Esophagus muscularis mucosa (tissue), 4 donors: ENCODE measurements around the gene FKRP. TPM values are rescaled to one million over a fixed set of nuclear protein-coding genes. Genes with fewer than 3 reads are reported as not detected.
"Not testable (repeated sequence)": the region's sequence is repeated elsewhere in the genome, so short reads cannot be mapped to it uniquely, and the experiment has no call there.

ENCODE experiments used
- DNase-seq: peaks from one replicate; pipeline ENCODE4 v3.0.0-alpha.2; 2017; ENCODE audit errors: extremely low spot score
- H3K27ac ChIP-seq, 4 donors: fragments of 200-600 bp; sonication (generic); replicated peaks in 1 of 4; 1 replicate in 3 of 4; 2 replicates in 1 of 4; pipeline ENCODE4 v1.5.1; 2016 to 2019; ENCODE audit warnings: mild to moderate bottlenecking in 1 of 4
- H3K27me3 ChIP-seq, 4 donors: fragments of 200-600 bp; sonication (generic); one replicate each; pipeline versions ENCODE4 v1.5.1 to v1.6.0; 2016 to 2019
- H3K36me3 ChIP-seq, 4 donors: fragments of 200-600 bp; sonication (generic); one replicate each; pipeline ENCODE4 v1.5.1; 2016 to 2019
- H3K4me1 ChIP-seq, 4 donors: fragments of 200-600 bp; sonication (generic); one replicate each; pipeline ENCODE4 v1.5.1; 2016 to 2019
- H3K4me3 ChIP-seq, 4 donors: fragments of 200-600 bp; sonication (generic); 1 replicate in 2 of 4; 2 replicates in 2 of 4; pipeline ENCODE4 v1.5.1; 2016 to 2019; ENCODE audit warnings: mild to moderate bottlenecking in 4 of 4, moderate library complexity in 1 of 4
- H3K9me3 ChIP-seq, 4 donors: fragments of 200-600 bp; sonication (generic); 1 replicate in 3 of 4; 2 replicates in 1 of 4; pipeline ENCODE4 v1.5.1; 2016 to 2019
- EP300 ChIP-seq: sonication (generic); formaldehyde crosslinking; IDR thresholded peaks from one replicate; pipeline ENCODE4 v1.6.1; 2017; ENCODE audit warnings: antibody characterized with exemption
- POLR2A ChIP-seq: fragments of 450-650 bp; IDR thresholded peaks from one replicate; pipeline ENCODE4 v1.6.1; 2017; ENCODE audit warnings: antibody characterized with exemption, moderate library complexity, mild to moderate bottlenecking, low read depth
- POLR2AphosphoS5 ChIP-seq, 2 donors: sonication (generic); formaldehyde crosslinking; IDR thresholded peaks; one replicate each; pipeline ENCODE4 v1.6.1; 2017; ENCODE audit warnings: antibody characterized with exemption in 2 of 2
- WGBS: methylation state at CpG from one replicate; pipeline ENCODE4 v1.1.5; 2018; 5-methylcytosine and 5-hydroxymethylcytosine counted together
- intact Hi-C: fragments of 100-400 bp; cut with DNase I; formaldehyde crosslinking; loops from one replicate; pipeline ENCODE4 v1.15.1; 2023
- small RNA-seq, 3 donors: library from RNA; depleted of rRNA; stranded (forward); fragments of <200 nt; gene quantifications; one replicate each; pipeline ENCODE3, GENCODE V24; 2016
- total RNA-seq, 4 donors: library from RNA; depleted of rRNA; stranded (reverse); fragments of >200 nt; gene quantifications; one replicate each; pipeline versions ENCODE4 v1.1.0 to v1.2.1, GENCODE V29; 2016
- TF ChIP-seq, protein P1 (sequence below), 3 experiments: fragments of 200-600 bp in 2 of 3; fragments of 450-650 bp in 1 of 3; sonication (generic) in 2 of 3; IDR thresholded peaks; one replicate each; pipeline ENCODE4 v1.5.1; 2017 to 2019; ENCODE audit warnings: antibody characterized with exemption in 3 of 3, mild to moderate bottlenecking in 2 of 3, moderate library complexity in 1 of 3

FKRP gene
- total RNA-seq, 4 donors from 2014 or later, result 22.4 to 30.3 (median 26.5) TPM

DNA sequence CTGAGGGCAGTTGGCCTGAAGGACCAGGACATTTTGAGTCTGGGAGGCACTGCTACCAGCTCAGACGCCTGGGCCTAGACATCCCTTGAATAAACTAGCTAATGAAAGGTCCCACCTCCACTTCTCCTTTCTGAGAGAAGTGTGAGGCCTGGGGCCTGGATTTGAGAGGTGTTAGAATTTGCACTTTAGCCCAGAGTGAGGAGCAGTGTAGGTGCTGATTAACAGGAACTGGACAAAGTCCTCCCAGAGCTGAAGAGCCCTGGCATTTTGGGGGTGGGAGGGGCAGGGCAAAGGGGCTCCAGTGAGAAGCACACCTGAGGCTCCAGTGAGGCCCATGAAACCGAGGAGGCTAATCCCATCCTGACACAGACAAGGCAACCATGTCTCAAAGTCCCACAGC is 57.7 kb downstream of the FKRP start:
- no peak overlapping the region for H3K4me3 ChIP-seq
- WGBS, result 71% methylated on average over 2 of the region's 2 CpGs
- no peaks in the 10 kb centered on the region for H3K36me3 ChIP-seq
- DNase-seq, result no peak
- H3K27me3 ChIP-seq, result no peaks in the 10 kb centered on the region
- H3K27ac ChIP-seq, result no peak overlapping the region
- H3K4me1 ChIP-seq, result no peaks in the 10 kb centered on the region
- no peaks in the 10 kb centered on the region for H3K9me3 ChIP-seq
- TF ChIP-seq POLR2A (no peak), EP300 (no peak), POLR2AphosphoS5 (IDR thresholded peaks at IDR 0.05) (no peak)
- TF ChIP-seq, protein P1, sequence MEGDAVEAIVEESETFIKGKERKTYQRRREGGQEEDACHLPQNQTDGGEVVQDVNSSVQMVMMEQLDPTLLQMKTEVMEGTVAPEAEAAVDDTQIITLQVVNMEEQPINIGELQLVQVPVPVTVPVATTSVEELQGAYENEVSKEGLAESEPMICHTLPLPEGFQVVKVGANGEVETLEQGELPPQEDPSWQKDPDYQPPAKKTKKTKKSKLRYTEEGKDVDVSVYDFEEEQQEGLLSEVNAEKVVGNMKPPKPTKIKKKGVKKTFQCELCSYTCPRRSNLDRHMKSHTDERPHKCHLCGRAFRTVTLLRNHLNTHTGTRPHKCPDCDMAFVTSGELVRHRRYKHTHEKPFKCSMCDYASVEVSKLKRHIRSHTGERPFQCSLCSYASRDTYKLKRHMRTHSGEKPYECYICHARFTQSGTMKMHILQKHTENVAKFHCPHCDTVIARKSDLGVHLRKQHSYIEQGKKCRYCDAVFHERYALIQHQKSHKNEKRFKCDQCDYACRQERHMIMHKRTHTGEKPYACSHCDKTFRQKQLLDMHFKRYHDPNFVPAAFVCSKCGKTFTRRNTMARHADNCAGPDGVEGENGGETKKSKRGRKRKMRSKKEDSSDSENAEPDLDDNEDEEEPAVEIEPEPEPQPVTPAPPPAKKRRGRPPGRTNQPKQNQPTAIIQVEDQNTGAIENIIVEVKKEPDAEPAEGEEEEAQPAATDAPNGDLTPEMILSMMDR (IDR thresholded peaks at IDR 0.05), result no peak
- intact Hi-C loops, result no loop called here

GRCh38 chr19:46804432-46804831 is 58.6 kb downstream of the FKRP start:
- H3K36me3 ChIP-seq, H3K27ac ChIP-seq, H3K4me3 ChIP-seq, DNase-seq, H3K4me1 ChIP-seq, H3K9me3 ChIP-seq, intact Hi-C loops, H3K27me3 ChIP-seq: not testable (repeated sequence)
- WGBS, result 90% methylated on average over 4 of the region's 4 CpGs

GRCh38 chr19:46806656-46807055 is 60.8 kb downstream of the FKRP start:
- no peaks in the 10 kb centered on the region for H3K9me3 ChIP-seq
- no peaks in the 10 kb centered on the region for H3K36me3 ChIP-seq
- no peaks in the 10 kb centered on the region for H3K27me3 ChIP-seq
- WGBS, result 87% methylated on average over 7 of the region's 7 CpGs
- no peaks in the 10 kb centered on the region for H3K4me1 ChIP-seq
- no peak overlapping the region for H3K4me3 ChIP-seq
- H3K27ac ChIP-seq, result no peak overlapping the region
- intact Hi-C loops, result no loop called here
- no peak for DNase-seq
- TF ChIP-seq POLR2AphosphoS5 (IDR thresholded peaks at IDR 0.05) (no peak), POLR2A (no peak), EP300 (no peak)
- TF ChIP-seq, protein P1 (IDR thresholded peaks at IDR 0.05), result no peak

Small RNAs within 50 kb of the gene (small RNA-seq; reads per million reads assigned to genes)
- gene MIR320E, result 0.08 to 0.74 (median 0.51) reads per million in 3 donors
- 0 reads per million in 3 donors for gene RF00019

Other genes starting within 250 kb of the FKRP start
- gene CALM3, start 144.7 kb upstream of the FKRP start, total RNA-seq, result 100 to 1,000 TPM; 114 to 155 (median 129) TPM
- gene PTGIR, start 121.0 kb upstream of the FKRP start, total RNA-seq, result 1 to 10 TPM; 5.9 to 9.1 (median 7.1) TPM
- gene GNG8, start 109.9 kb upstream of the FKRP start, total RNA-seq, result not detected
- 100 to 1,000 TPM in 1 of 4 donors, 10 to 100 TPM in 3; 46.7 to 119 (median 65.1) TPM for gene DACT3, start 84.9 kb upstream of the FKRP start, total RNA-seq
- gene PRKD2, start 28.9 kb upstream of the FKRP start, total RNA-seq, result 10 to 100 TPM; 12.8 to 33.3 (median 22.4) TPM
- 100 to 1,000 TPM in 2 of 4 donors, 10 to 100 TPM in 2; 85.2 to 119 (median 101) TPM for gene STRN4, start 393 bp downstream of the FKRP start, total RNA-seq
- gene SLC1A5, start 42.5 kb downstream of the FKRP start, total RNA-seq, result 10 to 100 TPM; 42.8 to 93.6 (median 66.7) TPM
- gene AP2S1, start 104.8 kb downstream of the FKRP start, total RNA-seq, result 10 to 100 TPM; 63.5 to 88.9 (median 74.5) TPM
- 10 to 100 TPM; 49.7 to 94.5 (median 77.7) TPM for gene ARHGAP35, start 114.9 kb downstream of the FKRP start, total RNA-seq